HCT116 (cell line): Measurements from ENCODE around the gene SUPT16H. TPM values are rescaled to one million over a fixed set of nuclear protein-coding genes. Genes with fewer than 3 reads are reported as not detected.
A peak's percentile ranks its signal among the peaks of the same experiment; 100 is the strongest.

ENCODE experiments used
- ATAC-seq: fragments of 200-7000 bp; cut with Tn5 transposase; 2 replicates; pipeline ENCODE4 v1.9.1; 2020; ENCODE audit warnings: mild to moderate bottlenecking, moderate library complexity
- BruUV-seq: library from RNA; stranded (reverse); fragments of 400-500 nt; replicated peaks from 2 replicates; lab custom pipeline; 2021; lab: Mats Ljungman, UMichigan
- CTCF ChIA-PET: fragments of 300-600 bp; sonication (Branson Sonifier 250); formaldehyde crosslinking; loops from one replicate; lab custom pipeline; 2021; ENCODE audit warnings: antibody characterized with exemption; lab: Charles Lee
- POLR2A ChIA-PET: fragments of 300-600, 350-600 bp; sonication (Branson Sonifier 250); formaldehyde crosslinking; loops from one replicate; lab custom pipeline; 2021; ENCODE audit warnings: antibody characterized with exemption; lab: Charles Lee
- RAD21 ChIA-PET, 2 experiments: fragments of 300-600 bp; sonication (Branson Sonifier 250); formaldehyde crosslinking; loops; one replicate each; lab custom pipeline; 2023; ENCODE audit warnings: low total read pairs in 2 of 2; ENCODE audit not compliant: uncharacterized antibody in 2 of 2, unreplicated experiment in 2 of 2, low non-redundant PET in 1 of 2; lab: Charles Lee
- DNase-seq: peaks from one replicate; pipeline ENCODE4 v3.0.0-alpha.2; 2010; ENCODE audit warnings: low read depth, low spot score
- H2AFZ ChIP-seq: fragments of 200-600 bp; shearing (Covaris generic), sonication (generic); 2 replicates; pipeline ENCODE4 v1.6.1; 2017; ENCODE audit warnings: low read depth, mixed run types, mixed read lengths, antibody characterized with exemption, low read length; ENCODE audit not compliant: poor library complexity, severe bottlenecking
- H3K27ac ChIP-seq: 2 replicates; pipeline ENCODE4 v1.5.1; 2012; ENCODE audit warnings: low read depth, low read length
- H3K27me3 ChIP-seq: fragments of 200-600 bp; sonication (generic); 2 replicates; pipeline ENCODE4 v1.6.1; 2016; ENCODE audit warnings: mixed run types, low read length, mixed read lengths; ENCODE audit not compliant: insufficient read depth
- H3K36me3 ChIP-seq, 2 experiments: fragments of 200-500 bp in 1 of 2; fragments of 200-600 bp in 1 of 2; sonication (Bioruptor generic) in 1 of 2; sonication (generic) in 1 of 2; 2 replicates each; pipeline versions ENCODE4 v1.5.1 to v1.6.1; 2014 to 2016; ENCODE audit warnings: low read length in 2 of 2, inconsistent platforms in 1 of 2, mixed read lengths in 1 of 2, mixed run types in 1 of 2; ENCODE audit not compliant: insufficient read depth in 2 of 2, control insufficient read depth in 1 of 2
- H3K4me1 ChIP-seq, 2 experiments: fragments of 200-600 bp in 1 of 2; sonication (generic) in 1 of 2; 2 replicates each; pipeline versions ENCODE4 v1.5.1 to v1.6.1; 2012 to 2017; ENCODE audit warnings: low read length in 2 of 2, inconsistent platforms in 1 of 2, mild to moderate bottlenecking in 1 of 2, mixed read lengths in 1 of 2, mixed run types in 1 of 2, moderate library complexity in 1 of 2; ENCODE audit not compliant: insufficient read depth in 2 of 2, control insufficient read depth in 1 of 2
- H3K4me2 ChIP-seq: fragments of 200-600 bp; sonication (generic); 2 replicates; pipeline ENCODE4 v1.6.1; 2017; ENCODE audit warnings: mixed run types, low read length, mixed read lengths
- H3K4me3 ChIP-seq, 2 experiments: fragments of 200-600 bp in 1 of 2; sonication (generic) in 1 of 2; replicated peaks in 1 of 2; 2 replicates each; pipeline ENCODE4 v1.5.1; 2011 to 2016; ENCODE audit warnings: low read length in 2 of 2, control low read depth in 1 of 2, low read depth in 1 of 2, mild to moderate bottlenecking in 1 of 2, mixed read lengths in 1 of 2, mixed run types in 1 of 2
- H3K79me2 ChIP-seq: fragments of 200-600 bp; sonication (generic); 2 replicates; pipeline ENCODE4 v1.6.1; 2017; ENCODE audit warnings: mild to moderate bottlenecking, mixed run types, low read length, moderate library complexity, mixed read lengths; ENCODE audit not compliant: insufficient read depth
- H3K9ac ChIP-seq: fragments of 200-600 bp; sonication (generic); 2 replicates; pipeline ENCODE4 v1.6.1; 2016; ENCODE audit warnings: low read length, mixed read lengths
- H3K9me2 ChIP-seq: fragments of 200-600 bp; sonication (generic), shearing (Covaris generic); 2 replicates; pipeline ENCODE4 v1.6.1; 2017; ENCODE audit warnings: mixed run types, mild to moderate bottlenecking, moderate library complexity; ENCODE audit not compliant: insufficient read depth
- H3K9me3 ChIP-seq, 2 experiments: fragments of 200-500 bp in 1 of 2; fragments of 200-600 bp in 1 of 2; sonication (Bioruptor generic) in 1 of 2; sonication (generic) in 1 of 2; 2 replicates each; pipeline ENCODE4 v1.6.1; 2014 to 2017; ENCODE audit warnings: low read length in 2 of 2, mixed read lengths in 2 of 2, inconsistent platforms in 1 of 2, low read depth in 1 of 2, mild to moderate bottlenecking in 1 of 2, mixed run types in 1 of 2, moderate library complexity in 1 of 2; ENCODE audit not compliant: control insufficient read depth in 1 of 2, insufficient read depth in 1 of 2
- H4K20me1 ChIP-seq: fragments of 200-600 bp; sonication (generic), shearing (Covaris generic); 2 replicates; pipeline ENCODE4 v1.6.1; 2017; ENCODE audit warnings: mixed run types, mild to moderate bottlenecking, moderate library complexity; ENCODE audit not compliant: insufficient read depth
- CEBPB ChIP-seq: IDR thresholded peaks from 2 replicates; pipeline ENCODE4 v1.6.1; 2012; ENCODE audit warnings: low read depth
- CTCF ChIP-seq, 3 experiments: fragments of 200-600 bp in 1 of 3; sonication (generic) in 1 of 3; IDR thresholded peaks in 2 of 3; conservative IDR thresholded peaks in 1 of 3; 2 replicates each; pipeline ENCODE4 v1.5.1; 2012 to 2017; ENCODE audit warnings: low read depth in 2 of 3, low read length in 2 of 3, antibody characterized with exemption in 1 of 3, borderline replicate concordance in 1 of 3, control low read depth in 1 of 3, mild to moderate bottlenecking in 1 of 3, mixed read lengths in 1 of 3, mixed run types in 1 of 3, moderate library complexity in 1 of 3; ENCODE audit not compliant: insufficient read depth in 1 of 3
- EZH2phosphoT487 ChIP-seq: fragments of 200-600 bp; IDR thresholded peaks from 2 replicates; pipeline ENCODE4 v1.6.1; 2018; ENCODE audit warnings: antibody characterized with exemption, borderline replicate concordance
- JUND ChIP-seq: IDR thresholded peaks from 2 replicates; pipeline ENCODE4 v1.6.1; 2012
- MAX ChIP-seq: IDR thresholded peaks from 2 replicates; pipeline ENCODE4 v1.6.1; 2012
- POLR2A ChIP-seq: IDR thresholded peaks from 2 replicates; pipeline ENCODE4 v1.7.0; 2011; ENCODE audit warnings: borderline replicate concordance; ENCODE audit not compliant: insufficient read depth, insufficient read length; ENCODE audit errors: extremely low read depth
- POLR2AphosphoS5 ChIP-seq: IDR thresholded peaks from 2 replicates; pipeline ENCODE4 v1.6.1; 2011; ENCODE audit warnings: mild to moderate bottlenecking, low read depth, low read length, moderate library complexity
- RAD21 ChIP-seq: IDR thresholded peaks from 2 replicates; pipeline ENCODE4 v1.6.1; 2012; ENCODE audit warnings: low read depth, mild to moderate bottlenecking
- SIN3A ChIP-seq: IDR thresholded peaks from 2 replicates; pipeline ENCODE4 v1.6.1; 2012; ENCODE audit warnings: low read depth
- intact Hi-C: fragments of 100-400 bp; cut with micrococcal nuclease; formaldehyde crosslinking; loops from 2 replicates; pipeline ENCODE4 v1.10.0; 2022
- total RNA-seq: library from RNA; stranded (reverse); gene quantifications from one replicate; pipeline ENCODE4 v1.2.1, GENCODE V29; 2021; ENCODE audit not compliant: unreplicated experiment

SUPT16H gene
- total RNA-seq, 1 experiment from 2014 or later = 154 TPM

GRCh38 chr14:21352587-21352986 is 31.2 kb downstream of the SUPT16H start:
- Histone ChIP-seq H3K79me2 (no peaks in the 10 kb centered on the region), H3K9ac (no peak overlapping the region), H3K9me2 (no peaks in the 10 kb centered on the region), H3K36me3 (peaks cover 51 to 52% of the 10 kb centered on the region in 2 experiments), H3K4me1 (no peaks in the 10 kb centered on the region), H3K4me3 (no peak overlapping the region), H3K27ac (no peak overlapping the region), H3K27me3 (no peaks in the 10 kb centered on the region), H4K20me1 (peaks cover 3% of the 10 kb centered on the region; the same call in 1 of the 2 replicates), H3K4me2 (no peak overlapping the region), H2AFZ (no peak overlapping the region), H3K9me3 (no peaks in the 10 kb centered on the region)
- no peak for ATAC-seq
- no peak for TF ChIP-seq JUND
- TF ChIP-seq RAD21 = no peak
- no peak for TF ChIP-seq POLR2A
- TF ChIP-seq CEBPB = no peak
- no peak for TF ChIP-seq EZH2phosphoT487
- no peak for TF ChIP-seq MAX
- no peak for TF ChIP-seq SIN3A
- ChIA-PET RAD21 (no interaction called here), POLR2A (no interaction called here), CTCF (no interaction called here)
- DNase-seq = no peak
- intact Hi-C loops = no loop called here
- BruUV-seq = no TSS peak

GRCh38 chr14:21350539-21350938 is 33.3 kb downstream of the SUPT16H start:
- H3K4me2 ChIP-seq = no peak overlapping the region
- H3K27me3 ChIP-seq = no peaks in the 10 kb centered on the region
- H3K36me3 ChIP-seq = peaks cover 31 to 34% of the 10 kb centered on the region in 2 experiments
- H3K9me2 ChIP-seq = no peaks in the 10 kb centered on the region
- H3K79me2 ChIP-seq = no peaks in the 10 kb centered on the region
- no peak overlapping the region for H3K4me3 ChIP-seq
- peaks cover 3% of the 10 kb centered on the region; the same call in 1 of the 2 replicates for H4K20me1 ChIP-seq
- H2AFZ ChIP-seq = no peak overlapping the region
- no TSS peak for BruUV-seq
- ChIA-PET CTCF (no interaction called here), RAD21 (no interaction called here), POLR2A (no interaction called here)
- H3K9ac ChIP-seq = no peak overlapping the region
- ATAC-seq (no peak), DNase-seq (no peak)
- no peak overlapping the region for H3K27ac ChIP-seq
- no peak for TF ChIP-seq CTCF (IDR thresholded peaks at IDR 0.05 in 2 of 3, conservative IDR thresholded peaks at IDR 0.05 in 1 of 3; ENCODE audit: borderline replicate concordance in 1 of 3, insufficient read depth in 1 of 3, low read depth in 2 of 3, low read length in 2 of 3)
- TF ChIP-seq POLR2AphosphoS5 = peak; percentile 21; the same call in 1 of the 2 replicates
- no peaks in the 10 kb centered on the region for H3K4me1 ChIP-seq
- no peaks in the 10 kb centered on the region for H3K9me3 ChIP-seq
- intact Hi-C loops = no loop called here
